ENCODE data around the gene LRBA.
A peak's percentile ranks its signal among the peaks of the same experiment; 100 is the strongest.
"Not testable (repeated sequence)": the region's sequence is repeated elsewhere in the genome, so short reads cannot be mapped to it uniquely, and the experiment has no call there.

The LRBA gene, protein sequence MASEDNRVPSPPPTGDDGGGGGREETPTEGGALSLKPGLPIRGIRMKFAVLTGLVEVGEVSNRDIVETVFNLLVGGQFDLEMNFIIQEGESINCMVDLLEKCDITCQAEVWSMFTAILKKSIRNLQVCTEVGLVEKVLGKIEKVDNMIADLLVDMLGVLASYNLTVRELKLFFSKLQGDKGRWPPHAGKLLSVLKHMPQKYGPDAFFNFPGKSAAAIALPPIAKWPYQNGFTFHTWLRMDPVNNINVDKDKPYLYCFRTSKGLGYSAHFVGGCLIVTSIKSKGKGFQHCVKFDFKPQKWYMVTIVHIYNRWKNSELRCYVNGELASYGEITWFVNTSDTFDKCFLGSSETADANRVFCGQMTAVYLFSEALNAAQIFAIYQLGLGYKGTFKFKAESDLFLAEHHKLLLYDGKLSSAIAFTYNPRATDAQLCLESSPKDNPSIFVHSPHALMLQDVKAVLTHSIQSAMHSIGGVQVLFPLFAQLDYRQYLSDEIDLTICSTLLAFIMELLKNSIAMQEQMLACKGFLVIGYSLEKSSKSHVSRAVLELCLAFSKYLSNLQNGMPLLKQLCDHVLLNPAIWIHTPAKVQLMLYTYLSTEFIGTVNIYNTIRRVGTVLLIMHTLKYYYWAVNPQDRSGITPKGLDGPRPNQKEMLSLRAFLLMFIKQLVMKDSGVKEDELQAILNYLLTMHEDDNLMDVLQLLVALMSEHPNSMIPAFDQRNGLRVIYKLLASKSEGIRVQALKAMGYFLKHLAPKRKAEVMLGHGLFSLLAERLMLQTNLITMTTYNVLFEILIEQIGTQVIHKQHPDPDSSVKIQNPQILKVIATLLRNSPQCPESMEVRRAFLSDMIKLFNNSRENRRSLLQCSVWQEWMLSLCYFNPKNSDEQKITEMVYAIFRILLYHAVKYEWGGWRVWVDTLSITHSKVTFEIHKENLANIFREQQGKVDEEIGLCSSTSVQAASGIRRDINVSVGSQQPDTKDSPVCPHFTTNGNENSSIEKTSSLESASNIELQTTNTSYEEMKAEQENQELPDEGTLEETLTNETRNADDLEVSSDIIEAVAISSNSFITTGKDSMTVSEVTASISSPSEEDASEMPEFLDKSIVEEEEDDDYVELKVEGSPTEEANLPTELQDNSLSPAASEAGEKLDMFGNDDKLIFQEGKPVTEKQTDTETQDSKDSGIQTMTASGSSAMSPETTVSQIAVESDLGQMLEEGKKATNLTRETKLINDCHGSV (N-terminal part only)

DNA sequence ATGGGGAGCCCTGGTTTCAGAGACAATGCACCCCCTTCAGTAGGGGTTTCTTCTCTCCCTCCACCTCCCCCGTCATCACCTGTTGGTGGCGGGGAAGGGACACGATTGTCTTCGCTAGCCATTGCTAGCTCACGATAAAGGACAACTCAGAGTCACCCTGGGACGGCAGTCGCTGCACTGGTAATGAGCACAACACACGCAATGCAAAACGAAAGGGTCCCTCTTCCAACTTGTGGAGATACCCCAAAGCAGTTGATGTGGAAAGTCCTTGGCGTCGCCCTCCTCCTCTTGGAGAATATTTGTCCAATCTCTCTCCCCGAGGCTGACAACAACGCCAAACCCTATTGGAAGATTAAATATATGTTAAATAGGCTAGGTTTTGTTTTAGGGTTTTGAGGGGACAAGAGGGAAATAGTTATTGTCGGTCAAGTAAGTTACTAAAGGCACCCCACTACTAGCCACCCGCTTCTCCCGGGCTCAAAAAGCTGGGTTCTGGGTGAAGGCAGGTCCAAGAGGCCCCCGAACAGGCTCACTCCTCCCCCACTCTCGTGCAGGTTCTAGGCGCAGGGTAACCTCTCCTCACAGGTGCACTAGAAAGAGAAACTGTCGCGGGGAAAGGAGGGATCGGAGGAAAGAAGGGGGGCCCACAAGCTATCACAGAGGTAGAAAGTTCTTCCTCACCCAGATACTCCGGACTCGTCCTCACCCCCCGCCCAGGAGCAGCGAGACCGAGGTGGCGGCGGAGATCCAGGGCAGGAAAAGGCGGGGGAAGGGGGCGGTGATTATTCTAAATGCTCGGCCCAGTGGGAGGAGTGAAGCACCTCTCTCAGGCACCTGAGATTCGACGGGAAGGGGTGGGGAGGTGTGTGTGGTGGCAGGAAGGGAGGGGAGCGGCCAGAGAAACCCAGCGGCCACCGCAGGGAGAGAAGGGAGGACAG, at the start of gene LRBA:
Gene LRBA (minus strand): TSS at position 764 of the 938 bp plus-strand sequence. CDS start 642 bp downstream, at position 122.
- peak within 1 kb of the TSS; percentile 97 for H3K27ac ChIP-seq
- TF ChIP-seq, protein P1, sequence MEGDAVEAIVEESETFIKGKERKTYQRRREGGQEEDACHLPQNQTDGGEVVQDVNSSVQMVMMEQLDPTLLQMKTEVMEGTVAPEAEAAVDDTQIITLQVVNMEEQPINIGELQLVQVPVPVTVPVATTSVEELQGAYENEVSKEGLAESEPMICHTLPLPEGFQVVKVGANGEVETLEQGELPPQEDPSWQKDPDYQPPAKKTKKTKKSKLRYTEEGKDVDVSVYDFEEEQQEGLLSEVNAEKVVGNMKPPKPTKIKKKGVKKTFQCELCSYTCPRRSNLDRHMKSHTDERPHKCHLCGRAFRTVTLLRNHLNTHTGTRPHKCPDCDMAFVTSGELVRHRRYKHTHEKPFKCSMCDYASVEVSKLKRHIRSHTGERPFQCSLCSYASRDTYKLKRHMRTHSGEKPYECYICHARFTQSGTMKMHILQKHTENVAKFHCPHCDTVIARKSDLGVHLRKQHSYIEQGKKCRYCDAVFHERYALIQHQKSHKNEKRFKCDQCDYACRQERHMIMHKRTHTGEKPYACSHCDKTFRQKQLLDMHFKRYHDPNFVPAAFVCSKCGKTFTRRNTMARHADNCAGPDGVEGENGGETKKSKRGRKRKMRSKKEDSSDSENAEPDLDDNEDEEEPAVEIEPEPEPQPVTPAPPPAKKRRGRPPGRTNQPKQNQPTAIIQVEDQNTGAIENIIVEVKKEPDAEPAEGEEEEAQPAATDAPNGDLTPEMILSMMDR (conservative IDR thresholded peaks at IDR 0.05): no peak

DNA sequence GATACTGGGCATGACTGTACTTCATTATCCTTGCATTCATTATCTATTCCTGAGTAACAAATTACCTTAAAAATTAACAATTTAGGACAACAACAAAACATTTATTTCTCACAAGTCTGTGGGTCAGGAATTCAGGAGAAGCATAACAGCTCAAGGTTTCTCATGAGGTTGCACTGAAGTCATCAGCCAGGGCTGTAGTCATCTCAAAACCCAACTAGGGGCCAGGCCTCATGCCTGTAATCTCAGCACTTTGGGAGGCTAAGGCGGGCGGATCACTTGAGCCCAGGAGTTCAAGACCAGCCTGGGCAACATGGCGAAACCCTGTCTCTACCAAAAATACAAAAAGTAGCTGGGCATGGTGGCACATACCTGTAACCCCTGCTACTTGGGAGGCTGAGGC, 48.1 kb upstream of the LRBA start:
- not testable (repeated sequence) for H3K27ac ChIP-seq

DNA sequence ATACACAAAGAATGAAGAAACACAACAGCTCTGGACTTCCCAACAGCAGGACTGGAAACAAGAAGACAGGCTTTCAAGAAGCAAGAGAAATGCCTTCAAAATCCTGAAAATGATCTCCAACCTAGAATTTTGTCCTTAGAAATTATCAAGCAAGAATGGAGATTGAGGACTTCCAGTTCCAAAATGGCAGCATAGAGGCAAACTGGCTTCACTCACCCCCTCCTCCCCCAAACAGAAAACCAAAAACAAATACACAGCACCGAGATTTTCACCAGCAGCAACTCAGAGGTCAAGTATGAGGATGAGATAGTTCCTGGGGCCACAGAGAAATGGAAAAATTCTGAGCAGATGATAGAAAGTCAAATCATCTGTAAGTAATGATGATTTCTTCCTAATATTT, 40.5 kb upstream of the LRBA start:
- no peak overlapping the region for H3K27ac ChIP-seq
- TF ChIP-seq, protein P1 (conservative IDR thresholded peaks at IDR 0.05): no peak

DNA sequence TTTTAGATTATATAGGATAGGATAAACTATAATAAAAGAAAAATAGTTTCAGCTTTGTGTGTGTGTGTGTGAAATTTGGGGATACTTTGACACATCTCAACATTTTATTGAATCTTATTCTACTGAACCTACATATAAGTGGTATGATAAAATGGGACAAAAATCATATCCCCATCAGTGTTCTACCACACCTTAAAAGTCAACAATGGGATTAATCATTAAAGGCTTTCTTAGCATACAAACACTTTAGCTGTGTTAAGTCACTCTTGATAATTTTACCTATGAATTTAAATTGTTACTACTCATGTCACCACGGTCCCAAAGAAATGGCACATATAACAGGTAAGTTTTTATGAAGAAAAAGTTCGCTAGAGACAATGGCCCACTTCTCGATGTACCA, 37.7 kb upstream of the LRBA start:
- no peak overlapping the region for H3K27ac ChIP-seq
- TF ChIP-seq, protein P1 (conservative IDR thresholded peaks at IDR 0.05): no peak

DNA sequence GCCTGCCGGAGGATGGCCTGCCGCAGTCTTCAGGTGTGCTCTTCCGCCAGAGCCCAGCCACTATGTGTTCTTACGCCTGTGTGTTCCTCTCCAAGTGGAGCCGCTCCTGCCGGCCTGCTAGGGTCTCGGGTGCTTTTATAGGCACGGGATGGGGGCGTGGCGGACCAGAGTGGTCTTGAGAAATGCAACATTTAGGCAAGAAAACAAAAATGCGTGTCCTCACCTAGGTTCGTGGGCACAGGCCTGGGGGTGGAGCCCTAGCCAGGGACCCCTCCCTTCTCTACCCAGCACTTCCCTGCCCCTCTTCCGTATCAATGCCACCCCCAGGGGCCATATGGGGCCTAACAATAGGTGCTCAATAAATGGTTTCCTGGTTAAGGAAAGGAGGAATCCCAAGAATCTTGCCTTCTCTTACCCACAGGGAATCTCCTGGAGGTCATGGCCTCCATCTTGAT, 34.4 kb upstream of the LRBA start:
- TF ChIP-seq, protein P1 (conservative IDR thresholded peaks at IDR 0.05): no peak

DNA sequence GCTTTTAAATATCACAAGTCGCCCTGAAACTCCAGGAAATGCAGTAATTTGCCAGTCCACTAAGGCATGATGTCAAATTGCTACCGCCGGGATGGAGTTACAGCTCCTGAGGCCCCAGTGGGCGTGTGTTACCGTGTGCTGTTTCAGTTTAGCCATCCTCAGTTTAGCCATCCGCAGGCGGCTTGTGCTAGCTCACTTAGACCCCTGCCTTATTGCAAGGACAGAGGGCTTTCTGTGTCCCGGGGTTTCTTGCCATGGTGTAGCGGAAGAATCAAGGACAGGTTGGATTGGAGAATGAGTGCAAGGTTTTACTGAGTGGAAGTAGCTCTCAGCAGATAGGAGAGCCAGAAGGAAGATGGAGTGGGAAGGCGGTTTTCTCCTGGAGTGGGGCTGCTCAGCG, 33.8 kb upstream of the LRBA start:
- no peak overlapping the region for H3K27ac ChIP-seq
- TF ChIP-seq, protein P1 (conservative IDR thresholded peaks at IDR 0.05): no peak

More for the DNA sequence above, 34.4 kb upstream of the LRBA start:
- no peak overlapping the region for H3K27ac ChIP-seq

DNA sequence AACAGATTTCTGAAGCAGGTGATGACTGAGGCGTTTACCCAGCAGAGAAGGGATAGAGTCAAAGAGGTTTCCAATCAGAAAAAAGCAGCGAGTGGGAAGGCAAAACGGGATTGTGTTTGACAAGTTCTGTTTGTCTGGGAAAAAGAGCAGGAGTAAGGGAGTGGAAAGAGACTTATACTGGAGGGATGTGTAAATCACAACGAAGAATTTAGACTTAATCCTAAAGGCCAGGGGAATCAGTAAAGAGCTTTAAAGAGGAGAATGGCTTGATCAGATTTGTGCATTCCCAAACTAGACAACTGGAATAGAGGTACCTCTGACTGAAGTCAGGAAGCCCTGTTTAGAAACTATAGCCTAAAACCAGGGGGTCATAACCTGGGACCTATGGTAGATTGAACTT, 31.5 kb upstream of the LRBA start:
- no peak overlapping the region for H3K27ac ChIP-seq
- TF ChIP-seq, protein P1 (conservative IDR thresholded peaks at IDR 0.05): no peak
